ENCODE measurements around the gene SLCO2A1.

SLCO2A1 gene

GRCh38 chr3:133986311-133986710 is 43.4 kb downstream of the SLCO2A1 start:
- no peaks in the 10 kb centered on the region for H3K9me3 ChIP-seq (ENCODE audit: insufficient read depth, low read length)
- H3F3A ChIP-seq (ENCODE audit: insufficient read depth) = no peaks in the 10 kb centered on the region
- H3K9me2 ChIP-seq (replicated peaks; ENCODE audit: insufficient read depth, low read length) = no peaks in the 10 kb centered on the region
- TF ChIP-seq CTCF (IDR thresholded peaks at IDR 0.05; ENCODE audit: insufficient read depth, low read length, poor library complexity, severe bottlenecking) (no peak), EZH2phosphoT487 (conservative IDR thresholded peaks at IDR 0.05; ENCODE audit: low read length) (no peak)
- H3K36me3 ChIP-seq (ENCODE audit: low read length) = no peaks in the 10 kb centered on the region
- H2AFZ ChIP-seq (ENCODE audit: low read depth, low read length, severe bottlenecking) = no peak overlapping the region
- H3K9ac ChIP-seq (ENCODE audit: low read length) = no peak overlapping the region
- H3K4me3 ChIP-seq (ENCODE audit: insufficient read depth, low read length, poor library complexity, severe bottlenecking) = no peak overlapping the region
- no peak overlapping the region for H3K4me2 ChIP-seq (ENCODE audit: low read depth, low read length, poor library complexity, severe bottlenecking)
- H4K20me1 ChIP-seq (ENCODE audit: low read depth, low read length) = no peaks in the 10 kb centered on the region
- no peak overlapping the region for H3K27ac ChIP-seq (ENCODE audit: low read depth, low read length)
- H3K27me3 ChIP-seq (ENCODE audit: low read length) = no peaks in the 10 kb centered on the region
- H3K79me2 ChIP-seq (ENCODE audit: insufficient read depth, low read length) = no peaks in the 10 kb centered on the region

DNA sequence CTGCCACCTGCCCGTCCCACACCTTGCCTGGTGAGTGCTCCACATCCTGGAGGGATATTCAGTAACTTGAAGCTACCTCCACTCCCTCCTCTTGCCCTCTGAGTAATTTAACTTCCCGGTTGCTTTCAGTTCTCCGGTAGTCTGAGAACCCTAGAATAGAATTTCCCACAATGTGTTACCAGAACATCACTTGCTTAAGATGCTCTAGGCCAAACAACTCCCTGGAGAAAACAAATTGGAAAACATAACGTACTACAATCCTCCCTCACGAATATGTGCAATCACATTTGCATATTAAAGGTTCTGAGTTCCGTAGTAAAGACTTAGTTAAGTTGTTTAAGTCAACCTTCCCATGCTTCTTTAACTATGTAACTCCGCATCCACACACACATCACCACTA is 44.8 kb downstream of the SLCO2A1 start:
- no peak overlapping the region for H3K4me2 ChIP-seq (ENCODE audit: low read depth, low read length, poor library complexity, severe bottlenecking)
- no peaks in the 10 kb centered on the region for H3K36me3 ChIP-seq (ENCODE audit: low read length)
- no peaks in the 10 kb centered on the region for H3K9me3 ChIP-seq (ENCODE audit: insufficient read depth, low read length)
- no peak overlapping the region for H3K9ac ChIP-seq (ENCODE audit: low read length)
- H3F3A ChIP-seq (ENCODE audit: insufficient read depth) = no peaks in the 10 kb centered on the region
- H3K9me2 ChIP-seq (replicated peaks; ENCODE audit: insufficient read depth, low read length) = no peaks in the 10 kb centered on the region
- no peaks in the 10 kb centered on the region for H4K20me1 ChIP-seq (ENCODE audit: low read depth, low read length)
- no peak for TF ChIP-seq EZH2phosphoT487 (conservative IDR thresholded peaks at IDR 0.05; ENCODE audit: low read length)
- no peak for TF ChIP-seq CTCF (IDR thresholded peaks at IDR 0.05; ENCODE audit: insufficient read depth, low read length, poor library complexity, severe bottlenecking)
- H3K79me2 ChIP-seq (ENCODE audit: insufficient read depth, low read length) = no peaks in the 10 kb centered on the region
- no peaks in the 10 kb centered on the region for H3K27me3 ChIP-seq (ENCODE audit: low read length)
- no peak overlapping the region for H3K4me3 ChIP-seq (ENCODE audit: insufficient read depth, low read length, poor library complexity, severe bottlenecking)
- H2AFZ ChIP-seq (ENCODE audit: low read depth, low read length, severe bottlenecking) = no peak overlapping the region
- no peak overlapping the region for H3K27ac ChIP-seq (ENCODE audit: low read depth, low read length)

GRCh38 chr3:133983576-133984560 is 45.9 kb downstream of the SLCO2A1 start:
- H3K36me3 ChIP-seq (ENCODE audit: low read length) = no peaks in the 10 kb centered on the region
- no peak overlapping the region for H3K4me3 ChIP-seq (ENCODE audit: insufficient read depth, low read length, poor library complexity, severe bottlenecking)
- H3K9ac ChIP-seq (ENCODE audit: low read length) = no peak overlapping the region
- H3K9me2 ChIP-seq (replicated peaks; ENCODE audit: insufficient read depth, low read length) = no peaks in the 10 kb centered on the region
- no peaks in the 10 kb centered on the region for H3F3A ChIP-seq (ENCODE audit: insufficient read depth)
- no peak overlapping the region for H2AFZ ChIP-seq (ENCODE audit: low read depth, low read length, severe bottlenecking)
- H3K9me3 ChIP-seq (ENCODE audit: insufficient read depth, low read length) = no peaks in the 10 kb centered on the region
- no peaks in the 10 kb centered on the region for H4K20me1 ChIP-seq (ENCODE audit: low read depth, low read length)
- TF ChIP-seq CTCF (IDR thresholded peaks at IDR 0.05; ENCODE audit: insufficient read depth, low read length, poor library complexity, severe bottlenecking) (no peak), EZH2phosphoT487 (conservative IDR thresholded peaks at IDR 0.05; ENCODE audit: low read length) (no peak)
- H3K4me2 ChIP-seq (ENCODE audit: low read depth, low read length, poor library complexity, severe bottlenecking) = no peak overlapping the region
- H3K27ac ChIP-seq (ENCODE audit: low read depth, low read length) = no peak overlapping the region
- no peaks in the 10 kb centered on the region for H3K79me2 ChIP-seq (ENCODE audit: insufficient read depth, low read length)
- no peaks in the 10 kb centered on the region for H3K27me3 ChIP-seq (ENCODE audit: low read length)

Data from SU-DHL-6 (cell line).